ENCODE measurements around the gene MEIS1.

The MEIS1 gene

DNA sequence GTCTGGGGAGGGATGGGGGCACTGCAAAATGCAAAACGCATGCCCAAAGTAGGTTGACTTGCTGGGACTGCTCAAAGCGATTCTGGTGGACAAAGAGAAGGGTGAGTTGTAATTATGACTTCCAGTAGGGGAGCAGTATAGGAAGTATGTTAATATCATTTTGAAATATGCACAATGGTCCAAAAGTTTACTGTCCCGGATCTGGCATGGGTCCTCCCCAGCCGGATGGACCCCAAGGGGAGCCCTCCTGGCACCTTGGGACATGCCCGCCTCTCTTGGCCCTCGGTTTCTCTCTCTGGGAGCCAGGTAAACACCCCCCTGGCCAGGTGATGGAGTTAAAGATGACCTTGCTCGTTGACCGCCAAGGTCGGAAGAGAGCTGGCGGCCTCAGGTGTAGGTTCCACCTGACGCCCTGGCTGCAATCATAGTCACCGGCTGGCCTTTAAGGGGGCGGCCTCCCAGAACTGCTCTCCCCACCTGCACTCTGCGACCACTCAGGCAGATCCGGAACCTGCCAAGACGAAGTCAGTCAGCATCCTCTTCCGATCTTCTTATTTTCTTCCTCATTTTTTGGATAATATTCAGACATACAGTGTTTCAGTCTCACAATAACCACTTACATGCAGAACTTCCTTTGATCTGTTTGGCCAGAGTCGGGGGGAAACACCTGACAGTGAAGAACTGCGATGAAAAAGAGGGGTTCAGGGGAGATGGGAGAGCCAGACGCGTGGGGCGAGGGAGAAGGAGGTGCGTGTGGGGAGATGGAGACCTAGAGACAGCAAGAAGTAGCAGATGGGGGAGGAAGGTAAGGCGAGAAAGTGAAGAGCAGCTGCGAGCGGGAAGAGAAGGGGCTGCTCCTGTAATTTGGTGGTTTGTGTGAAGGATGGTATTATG is 148.3 kb downstream of the MEIS1 start:
- DNase-seq (ENCODE audit: low read depth): no peak
- H3K4me3 ChIP-seq (replicated peaks; ENCODE audit: low read depth, low read length): no peak overlapping the region
- no peak for TF ChIP-seq CTCF (IDR thresholded peaks at IDR 0.05; ENCODE audit: low read length, missing control alignments)

DNA sequence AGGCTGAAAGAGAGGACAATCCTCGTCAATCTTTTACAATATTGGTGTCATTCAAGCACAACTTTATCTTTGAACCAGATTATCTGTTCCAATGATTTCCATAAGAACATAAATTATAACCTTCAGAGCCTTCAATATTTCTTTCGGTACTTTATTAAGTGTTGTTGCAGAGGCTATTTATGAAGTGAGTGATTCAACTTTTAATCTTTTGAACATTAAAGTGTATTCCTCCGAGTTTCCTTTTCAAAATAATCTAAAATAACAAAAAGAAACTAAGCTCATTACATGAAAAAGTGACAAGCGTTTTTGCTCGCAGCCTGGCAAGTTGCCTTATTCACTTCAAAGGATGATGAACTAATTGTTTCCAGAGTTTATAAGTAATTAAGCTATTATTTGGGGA is 149.0 kb downstream of the MEIS1 start:
- no peak for TF ChIP-seq CTCF (IDR thresholded peaks at IDR 0.05; ENCODE audit: low read length, missing control alignments)
- no peak overlapping the region for H3K4me3 ChIP-seq (replicated peaks; ENCODE audit: low read depth, low read length)
- DNase-seq (ENCODE audit: low read depth): no peak

GRCh38 chr2:66585587-66585986 is 150.7 kb downstream of the MEIS1 start:
- no peak for TF ChIP-seq CTCF (IDR thresholded peaks at IDR 0.05; ENCODE audit: low read length, missing control alignments)
- no peak overlapping the region for H3K4me3 ChIP-seq (replicated peaks; ENCODE audit: low read depth, low read length)
- no peak for DNase-seq (ENCODE audit: low read depth)

DNA sequence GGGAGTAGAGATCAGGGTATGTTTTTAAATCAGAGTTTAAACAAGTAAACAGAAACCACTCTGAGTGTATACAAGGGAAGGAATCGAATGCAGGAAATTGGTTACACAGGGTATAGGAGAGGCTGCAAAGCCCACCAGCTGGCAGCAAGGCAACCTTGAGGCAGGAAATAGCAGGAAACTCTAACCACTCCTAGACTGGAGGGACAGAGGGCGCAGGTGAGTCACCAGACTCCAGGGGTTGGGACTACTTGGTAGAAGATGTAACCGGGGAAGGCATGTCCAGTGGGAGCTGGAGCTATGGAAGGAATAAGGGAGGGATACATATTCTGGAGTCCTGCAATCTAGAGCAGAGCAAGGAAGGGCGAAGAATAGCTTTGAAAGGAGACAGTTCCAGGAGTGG is 152.3 kb downstream of the MEIS1 start:
- no peak for DNase-seq (ENCODE audit: low read depth)
- no peak overlapping the region for H3K4me3 ChIP-seq (replicated peaks; ENCODE audit: low read depth, low read length)
- peak; percentile 14 for TF ChIP-seq CTCF (IDR thresholded peaks at IDR 0.05; ENCODE audit: low read length, missing control alignments)

DNA sequence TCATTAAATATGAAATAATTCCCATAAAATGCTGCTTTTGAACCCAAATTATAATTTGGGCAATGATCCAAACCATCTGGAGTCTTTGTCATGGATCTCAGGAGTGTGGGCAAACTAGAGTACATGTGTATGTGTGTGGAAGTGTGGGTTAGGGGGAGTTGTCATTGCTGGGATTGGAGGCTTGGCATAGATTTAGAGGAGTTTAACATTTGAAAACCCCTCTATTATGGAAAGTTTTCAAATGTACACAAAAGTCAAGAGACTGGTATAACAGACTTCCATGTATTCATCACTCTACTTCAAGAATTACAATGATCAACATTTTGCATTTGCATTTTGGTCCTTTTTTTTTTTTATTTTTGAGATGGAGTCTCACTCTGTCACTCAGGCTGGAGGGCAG is 159.1 kb downstream of the MEIS1 start:
- no peak for TF ChIP-seq CTCF (IDR thresholded peaks at IDR 0.05; ENCODE audit: low read length, missing control alignments)
- DNase-seq (ENCODE audit: low read depth): no peak
- no peak overlapping the region for H3K4me3 ChIP-seq (replicated peaks; ENCODE audit: low read depth, low read length)

DNA sequence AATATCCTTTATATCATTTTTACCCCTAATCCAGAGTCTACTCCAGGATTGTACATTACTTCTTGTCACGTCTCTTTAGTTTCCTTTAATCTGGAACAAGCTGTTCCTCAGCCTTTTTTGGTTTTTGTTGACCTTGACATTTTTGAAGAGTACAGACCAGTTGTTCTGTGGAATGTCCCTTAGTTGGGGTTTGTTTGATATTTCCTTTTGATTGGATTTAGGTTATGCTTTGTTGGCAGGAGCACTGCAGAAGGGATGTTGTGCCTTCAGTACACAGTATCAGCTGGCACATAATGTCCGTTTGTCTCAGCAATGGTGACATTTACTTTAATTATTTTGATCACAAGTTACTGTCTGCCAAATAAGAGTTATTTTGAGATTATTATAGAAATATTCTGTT is 160.6 kb downstream of the MEIS1 start:
- no peak for TF ChIP-seq CTCF (IDR thresholded peaks at IDR 0.05; ENCODE audit: low read length, missing control alignments)
- H3K4me3 ChIP-seq (replicated peaks; ENCODE audit: low read depth, low read length): no peak overlapping the region
- no peak for DNase-seq (ENCODE audit: low read depth)

- H3K4me3 ChIP-seq (replicated peaks; ENCODE audit: low read depth, low read length): no peak overlapping the region
- no peak for TF ChIP-seq CTCF (IDR thresholded peaks at IDR 0.05; ENCODE audit: low read length, missing control alignments)
- DNase-seq (ENCODE audit: low read depth): no peak
Measured at GRCh38 chr2:66596256-66596655, 161.3 kb downstream of the MEIS1 start.
